Loucy (cell line): ENCODE data around the gene SLC43A3.

Source experiments
- EZH2phosphoT487 ChIP-seq: fragments of 200-600 bp; IDR thresholded peaks from 2 replicates; pipeline ENCODE4 v1.6.1; 2018; ENCODE audit warnings: antibody characterized with exemption, mild to moderate bottlenecking, moderate library complexity, borderline replicate concordance
- TF ChIP-seq, protein P1 (sequence below): fragments of 200-600 bp; sonication (generic); conservative IDR thresholded peaks from 2 replicates; pipeline ENCODE4 v1.5.1; 2014; ENCODE audit warnings: mild to moderate bottlenecking, antibody characterized with exemption, low read length

DNA sequence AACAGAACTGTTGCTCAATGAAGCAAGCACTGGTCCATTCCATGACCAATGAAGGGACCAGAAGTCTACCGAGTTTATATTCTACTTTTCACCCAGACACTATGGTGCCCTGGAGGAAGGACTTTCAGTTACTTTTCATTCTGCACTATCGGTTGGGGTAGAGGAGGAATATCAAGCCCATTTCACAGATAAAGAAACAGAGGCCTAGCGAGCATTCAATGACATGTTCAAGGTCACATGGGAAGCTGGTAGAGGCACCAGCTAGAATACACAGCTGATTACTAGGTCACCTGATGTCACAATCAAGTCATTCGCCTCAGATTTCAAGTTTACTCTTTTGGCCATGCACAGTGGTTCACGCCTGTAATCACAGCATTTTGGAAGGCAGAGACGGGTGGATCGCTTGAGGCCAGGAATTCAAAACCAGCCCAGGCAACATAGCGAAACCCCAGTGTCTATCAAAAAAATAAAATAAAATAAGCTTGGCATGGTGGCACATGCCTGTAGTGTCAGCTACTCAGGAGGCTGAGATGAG is 18.9 kb downstream of the SLC43A3 start:
- TF ChIP-seq, protein P1, sequence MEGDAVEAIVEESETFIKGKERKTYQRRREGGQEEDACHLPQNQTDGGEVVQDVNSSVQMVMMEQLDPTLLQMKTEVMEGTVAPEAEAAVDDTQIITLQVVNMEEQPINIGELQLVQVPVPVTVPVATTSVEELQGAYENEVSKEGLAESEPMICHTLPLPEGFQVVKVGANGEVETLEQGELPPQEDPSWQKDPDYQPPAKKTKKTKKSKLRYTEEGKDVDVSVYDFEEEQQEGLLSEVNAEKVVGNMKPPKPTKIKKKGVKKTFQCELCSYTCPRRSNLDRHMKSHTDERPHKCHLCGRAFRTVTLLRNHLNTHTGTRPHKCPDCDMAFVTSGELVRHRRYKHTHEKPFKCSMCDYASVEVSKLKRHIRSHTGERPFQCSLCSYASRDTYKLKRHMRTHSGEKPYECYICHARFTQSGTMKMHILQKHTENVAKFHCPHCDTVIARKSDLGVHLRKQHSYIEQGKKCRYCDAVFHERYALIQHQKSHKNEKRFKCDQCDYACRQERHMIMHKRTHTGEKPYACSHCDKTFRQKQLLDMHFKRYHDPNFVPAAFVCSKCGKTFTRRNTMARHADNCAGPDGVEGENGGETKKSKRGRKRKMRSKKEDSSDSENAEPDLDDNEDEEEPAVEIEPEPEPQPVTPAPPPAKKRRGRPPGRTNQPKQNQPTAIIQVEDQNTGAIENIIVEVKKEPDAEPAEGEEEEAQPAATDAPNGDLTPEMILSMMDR: no peak
- TF ChIP-seq EZH2phosphoT487: no peak
